ENCODE measurements around the gene GPR108.

Gene GPR108

DNA sequence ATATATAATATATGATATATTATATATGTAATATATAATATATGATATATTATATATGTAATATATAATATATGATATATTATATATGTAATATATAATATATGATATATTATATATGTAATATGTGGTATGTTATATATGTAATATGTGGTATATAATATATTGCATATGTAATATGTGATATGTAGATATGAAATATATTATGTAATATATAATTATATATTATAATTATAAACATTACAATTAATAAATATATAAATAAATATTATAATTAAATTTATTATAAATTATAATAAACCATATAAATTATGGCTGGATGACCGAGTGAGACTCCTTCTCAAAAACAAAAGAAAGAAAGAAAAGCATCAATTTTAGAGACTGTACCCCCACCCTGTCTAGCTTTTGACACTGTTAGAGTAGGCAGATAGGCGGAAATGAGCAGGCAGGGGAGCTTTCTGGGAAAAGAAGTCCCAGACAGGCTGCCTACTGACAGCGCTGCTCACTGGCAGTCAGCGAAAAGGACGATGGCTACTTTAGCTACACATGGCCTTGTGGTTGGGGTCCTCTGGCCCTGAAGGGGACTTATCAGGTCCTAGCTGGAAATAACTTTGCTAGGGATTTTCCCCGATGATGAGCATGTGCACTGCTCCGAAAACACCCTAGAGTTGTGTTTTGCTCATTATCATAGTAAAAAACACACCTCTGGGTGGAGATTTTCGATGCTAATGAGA, 36.6 kb downstream of the GPR108 start:
- DNase-seq = no peak
- Mint-ChIP-seq H3K36me3 (ENCODE audit: low read depth) (no peaks in the 10 kb centered on the region), H3K4me1 (ENCODE audit: low read depth) (peaks cover 5% of the 10 kb centered on the region), H3K4me3 (no peak overlapping the region), H3K9me3 (no peaks in the 10 kb centered on the region), H3K27me3 (no peaks in the 10 kb centered on the region), H3K27ac (no peak overlapping the region)

DNA sequence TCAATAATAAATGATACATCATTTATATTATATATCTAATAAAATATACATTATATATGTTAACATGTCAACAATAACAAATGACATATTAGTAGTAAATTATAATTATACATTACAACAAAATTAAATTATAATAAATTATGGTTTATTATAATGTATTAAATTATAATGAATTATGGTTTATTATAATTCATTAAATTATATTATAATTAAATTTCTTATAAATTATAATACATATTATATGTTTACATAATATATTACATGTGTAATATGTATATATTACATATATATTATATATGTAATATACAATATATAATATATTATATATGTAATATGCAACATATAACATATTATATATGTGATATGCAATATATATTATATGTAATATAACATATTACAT, 37.4 kb downstream of the GPR108 start:
- Mint-ChIP-seq H3K4me1 (ENCODE audit: low read depth) (peaks cover 5% of the 10 kb centered on the region), H3K27me3 (no peaks in the 10 kb centered on the region), H3K9me3 (no peaks in the 10 kb centered on the region), H3K36me3 (ENCODE audit: low read depth) (no peaks in the 10 kb centered on the region), H3K4me3 (no peak overlapping the region), H3K27ac (no peak overlapping the region)
- no peak for DNase-seq

- no peaks in the 10 kb centered on the region for H3K27me3 Mint-ChIP-seq
- peaks cover 5% of the 10 kb centered on the region for H3K4me1 Mint-ChIP-seq (ENCODE audit: low read depth)
- H3K9me3 Mint-ChIP-seq = no peaks in the 10 kb centered on the region
- no peaks in the 10 kb centered on the region for H3K36me3 Mint-ChIP-seq (ENCODE audit: low read depth)
- no peak for DNase-seq
- H3K27ac Mint-ChIP-seq = no peak overlapping the region
- H3K4me3 Mint-ChIP-seq = no peak overlapping the region
Measured at GRCh38 chr19:6697291-6697690, 40.1 kb downstream of the GPR108 start.

GRCh38 chr19:6696239-6696820, 41.0 kb downstream of the GPR108 start:
- H3K4me1 Mint-ChIP-seq (ENCODE audit: low read depth) = peaks cover 5% of the 10 kb centered on the region
- no peak for DNase-seq
- no peaks in the 10 kb centered on the region for H3K36me3 Mint-ChIP-seq (ENCODE audit: low read depth)
- H3K9me3 Mint-ChIP-seq = no peaks in the 10 kb centered on the region
- H3K4me3 Mint-ChIP-seq = no peak overlapping the region
- H3K27me3 Mint-ChIP-seq = no peaks in the 10 kb centered on the region
- no peak overlapping the region for H3K27ac Mint-ChIP-seq

GRCh38 chr19:6694147-6694815, 43.1 kb downstream of the GPR108 start:
- DNase-seq = no peak
- Mint-ChIP-seq H3K9me3 (no peaks in the 10 kb centered on the region), H3K4me1 (ENCODE audit: low read depth) (peaks cover 5% of the 10 kb centered on the region), H3K4me3 (no peak overlapping the region), H3K36me3 (ENCODE audit: low read depth) (no peaks in the 10 kb centered on the region), H3K27ac (no peak overlapping the region), H3K27me3 (no peaks in the 10 kb centered on the region)

DNA sequence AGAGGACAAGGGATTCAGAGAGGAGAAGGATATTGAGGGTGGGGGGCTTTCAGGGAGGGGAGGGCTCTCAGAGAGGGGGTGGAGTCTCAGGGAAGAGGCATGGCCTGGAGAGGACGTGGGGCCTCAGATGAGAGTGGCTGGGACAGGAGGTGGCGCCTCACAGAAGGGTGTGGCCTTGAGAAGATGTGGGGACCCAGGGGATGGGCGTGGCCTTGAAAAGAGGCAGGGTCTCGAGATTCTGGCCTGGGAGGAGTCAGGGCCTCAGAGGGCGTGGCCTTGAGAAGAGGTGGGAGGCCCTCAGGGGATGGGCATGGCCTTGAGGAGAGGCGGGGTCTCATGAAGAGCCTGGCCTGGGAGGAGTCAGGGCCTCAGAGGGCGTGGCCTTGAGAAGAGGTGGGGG, 43.7 kb downstream of the GPR108 start:
- H3K36me3 Mint-ChIP-seq (ENCODE audit: low read depth) = no peaks in the 10 kb centered on the region
- H3K9me3 Mint-ChIP-seq = peaks cover 2% of the 10 kb centered on the region
- no peak overlapping the region for H3K27ac Mint-ChIP-seq
- H3K27me3 Mint-ChIP-seq = no peaks in the 10 kb centered on the region
- DNase-seq = no peak
- peaks cover 7% of the 10 kb centered on the region for H3K4me1 Mint-ChIP-seq (ENCODE audit: low read depth)
- H3K4me3 Mint-ChIP-seq = no peak overlapping the region

DNA sequence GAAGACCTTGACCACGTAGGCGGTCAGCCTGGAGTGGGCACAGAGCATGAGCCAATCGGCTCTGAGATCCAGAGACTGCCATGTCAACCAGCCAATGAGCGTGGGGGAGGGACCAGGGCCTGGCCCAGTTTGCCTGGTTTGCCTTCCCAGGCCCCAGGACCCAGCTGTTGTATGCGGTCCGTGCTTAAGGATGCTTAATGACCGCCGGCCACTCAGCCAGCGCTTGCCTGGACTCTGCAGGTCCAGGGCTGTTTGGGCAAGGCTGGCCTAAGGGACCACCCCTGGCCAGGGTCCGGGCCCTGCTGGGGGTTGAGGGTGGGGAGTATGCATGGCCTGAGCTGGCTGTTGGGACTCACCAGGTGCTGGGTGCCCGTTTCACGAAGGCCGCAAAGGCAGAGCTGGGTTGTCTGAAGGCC, 44.3 kb downstream of the GPR108 start:
- Mint-ChIP-seq H3K9me3 (peaks cover 4% of the 10 kb centered on the region), H3K27ac (no peak overlapping the region), H3K4me1 (ENCODE audit: low read depth) (peaks cover 8% of the 10 kb centered on the region), H3K27me3 (no peaks in the 10 kb centered on the region), H3K36me3 (ENCODE audit: low read depth) (no peaks in the 10 kb centered on the region), H3K4me3 (no peak overlapping the region)
- DNase-seq = no peak

DNA sequence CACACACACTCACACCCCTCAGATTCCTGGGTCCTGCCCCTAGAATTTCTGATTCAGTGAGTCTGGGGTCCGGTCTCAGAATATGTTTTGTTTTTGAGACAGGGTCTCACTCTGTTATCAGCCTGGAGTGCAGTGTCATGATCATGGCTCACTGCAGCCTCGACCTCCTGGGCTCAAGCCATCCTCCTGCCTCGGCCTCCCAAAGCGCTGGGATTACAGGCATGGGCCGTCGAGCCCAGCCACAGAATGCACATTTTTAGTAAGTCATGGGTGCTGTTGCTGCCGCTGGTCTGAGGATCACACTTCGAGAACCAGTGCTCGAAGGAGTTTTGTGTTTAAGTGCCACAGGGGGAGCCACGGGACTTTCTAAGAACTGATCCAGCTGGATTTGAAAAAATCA, 45.4 kb downstream of the GPR108 start:
- DNase-seq = no peak
- Mint-ChIP-seq H3K4me1 (ENCODE audit: low read depth) (peaks cover 8% of the 10 kb centered on the region), H3K9me3 (peaks cover 4% of the 10 kb centered on the region), H3K27me3 (no peaks in the 10 kb centered on the region), H3K4me3 (no peak overlapping the region), H3K27ac (no peak overlapping the region), H3K36me3 (ENCODE audit: low read depth) (no peaks in the 10 kb centered on the region)

DNA sequence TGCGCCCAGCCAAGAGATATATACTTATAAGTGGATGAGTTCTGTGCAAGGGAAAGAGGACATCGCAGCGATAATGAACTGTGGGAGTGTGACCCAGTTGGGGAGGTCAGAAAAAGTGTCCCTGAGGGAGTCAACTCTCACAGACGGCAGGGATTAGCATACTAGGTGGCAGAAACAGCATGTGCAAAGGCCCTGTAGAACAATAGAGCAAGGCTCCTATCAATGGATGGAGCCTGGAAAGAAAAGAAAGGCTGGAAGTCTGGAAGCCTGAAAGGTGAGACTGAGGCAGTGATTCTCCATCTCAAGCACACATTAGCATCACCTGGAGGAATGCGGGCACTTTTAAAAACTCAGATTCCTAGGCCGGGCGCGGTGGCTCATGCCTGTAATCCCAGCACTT, 46.0 kb downstream of the GPR108 start:
- Mint-ChIP-seq H3K27me3 (no peaks in the 10 kb centered on the region), H3K4me1 (ENCODE audit: low read depth) (peaks cover 10% of the 10 kb centered on the region), H3K36me3 (ENCODE audit: low read depth) (no peaks in the 10 kb centered on the region), H3K9me3 (peaks cover 4% of the 10 kb centered on the region), H3K27ac (no peak overlapping the region), H3K4me3 (no peak overlapping the region)
- no peak for DNase-seq

DNA sequence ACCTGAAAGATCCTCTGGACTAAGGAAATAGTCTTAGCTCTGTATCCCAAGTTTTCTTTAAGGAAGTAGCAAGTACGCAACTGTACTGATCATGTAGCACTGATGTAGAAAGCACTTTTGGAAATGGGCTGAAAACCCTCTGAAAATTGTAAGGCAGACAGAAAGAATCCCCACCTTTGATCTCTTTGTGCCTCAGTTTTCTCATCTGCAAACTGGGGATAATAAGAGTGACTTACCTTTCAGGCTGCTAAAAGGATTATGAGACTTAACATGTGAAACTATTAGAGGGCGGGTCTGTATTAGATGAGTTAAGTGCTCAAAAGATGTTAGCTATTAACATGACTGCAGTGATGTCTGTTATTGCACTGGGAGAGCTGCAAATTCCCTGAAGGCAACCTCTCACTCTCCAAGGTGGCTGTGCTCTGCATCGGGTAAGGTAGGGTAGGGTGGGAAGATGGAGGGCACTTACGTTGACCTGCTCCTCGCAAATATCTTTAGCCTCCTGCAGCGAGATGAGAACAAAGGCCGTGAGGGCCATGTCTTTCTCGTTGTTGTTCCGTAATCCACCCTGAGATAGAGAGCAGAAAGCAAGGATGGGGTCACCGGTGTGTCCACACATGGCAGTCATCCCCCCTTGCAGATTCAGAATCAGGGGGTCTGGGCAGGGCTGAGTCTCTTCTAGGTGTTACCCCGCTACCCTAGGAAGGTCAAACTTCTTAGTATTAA, 47.1 kb downstream of the GPR108 start:
- no peak overlapping the region for H3K27ac Mint-ChIP-seq
- H3K27me3 Mint-ChIP-seq = no peaks in the 10 kb centered on the region
- DNase-seq = no peak
- no peaks in the 10 kb centered on the region for H3K36me3 Mint-ChIP-seq (ENCODE audit: low read depth)
- H3K4me3 Mint-ChIP-seq = no peak overlapping the region
- peaks cover 4% of the 10 kb centered on the region for H3K9me3 Mint-ChIP-seq
- peaks cover 10% of the 10 kb centered on the region for H3K4me1 Mint-ChIP-seq (ENCODE audit: low read depth)

- Mint-ChIP-seq H3K36me3 (ENCODE audit: low read depth) (no peaks in the 10 kb centered on the region), H3K9me3 (peaks cover 4% of the 10 kb centered on the region), H3K4me3 (no peak overlapping the region), H3K27me3 (no peaks in the 10 kb centered on the region), H3K4me1 (ENCODE audit: low read depth) (peaks cover 15% of the 10 kb centered on the region), H3K27ac (no peak overlapping the region)
- no peak for DNase-seq
Measured at GRCh38 chr19:6687114-6687513, 50.3 kb downstream of the GPR108 start.

- H3K27ac Mint-ChIP-seq = no peak overlapping the region
- peaks cover 4% of the 10 kb centered on the region for H3K9me3 Mint-ChIP-seq
- no peak overlapping the region for H3K4me3 Mint-ChIP-seq
- DNase-seq = no peak
- peaks cover 15% of the 10 kb centered on the region for H3K4me1 Mint-ChIP-seq (ENCODE audit: low read depth)
- no peaks in the 10 kb centered on the region for H3K36me3 Mint-ChIP-seq (ENCODE audit: low read depth)
- H3K27me3 Mint-ChIP-seq = no peaks in the 10 kb centered on the region
Measured at GRCh38 chr19:6686628-6686975, 50.8 kb downstream of the GPR108 start.

DNA sequence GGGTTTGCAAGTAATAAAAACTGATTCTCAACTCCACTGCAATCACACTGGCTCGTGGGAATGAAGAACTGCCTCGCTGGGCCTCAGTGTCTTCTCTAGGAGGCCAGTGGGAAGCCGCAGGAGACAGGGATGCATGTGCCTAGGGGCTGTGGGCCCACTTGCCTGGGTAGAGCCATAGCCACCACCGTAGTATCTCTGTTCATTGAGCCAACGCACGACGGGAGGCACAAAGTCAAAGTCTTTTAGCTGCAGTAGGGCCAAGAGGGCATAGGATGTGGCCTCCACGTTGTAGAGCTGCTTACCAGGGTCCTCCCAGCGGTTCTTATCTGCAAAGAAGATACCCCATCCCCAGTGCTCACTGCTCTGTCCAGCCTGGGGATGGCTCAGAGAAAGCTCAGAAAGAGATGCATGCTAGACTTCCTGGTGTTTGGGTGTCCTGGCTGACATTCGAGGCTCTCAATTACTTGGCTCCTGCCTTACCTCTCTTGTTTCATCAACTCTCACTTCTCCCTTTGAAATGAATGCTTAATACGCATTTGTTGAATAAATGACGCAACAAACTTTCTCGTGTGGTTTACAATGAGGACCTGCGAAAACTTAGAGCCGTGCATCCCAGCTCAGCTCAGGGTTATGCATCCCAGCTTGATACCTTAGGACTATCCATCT, 51.3 kb downstream of the GPR108 start:
- Mint-ChIP-seq H3K9me3 (peaks cover 4% of the 10 kb centered on the region), H3K4me1 (ENCODE audit: low read depth) (peaks cover 15% of the 10 kb centered on the region), H3K27ac (no peak overlapping the region), H3K4me3 (no peak overlapping the region), H3K27me3 (no peaks in the 10 kb centered on the region), H3K36me3 (ENCODE audit: low read depth) (no peaks in the 10 kb centered on the region)
- DNase-seq = no peak

- peaks cover 15% of the 10 kb centered on the region for H3K4me1 Mint-ChIP-seq (ENCODE audit: low read depth)
- no peak for DNase-seq
- H3K4me3 Mint-ChIP-seq = no peak overlapping the region
- peaks cover 6% of the 10 kb centered on the region for H3K9me3 Mint-ChIP-seq
- H3K27ac Mint-ChIP-seq = no peak overlapping the region
- no peaks in the 10 kb centered on the region for H3K27me3 Mint-ChIP-seq
- H3K36me3 Mint-ChIP-seq (ENCODE audit: low read depth) = no peaks in the 10 kb centered on the region
Measured at GRCh38 chr19:6685482-6685881, 51.9 kb downstream of the GPR108 start.
